Measurements from ENCODE around the gene FBXO31. TPM values are rescaled to one million over a fixed set of nuclear protein-coding genes. Genes with fewer than 3 reads are reported as not detected.

Gene FBXO31
- total and polyA plus RNA-seq, 10 of the 15 experiments (the other 5 are each of a cell fraction or from before 2014, with no cell fraction given), result 0.19 to 33.1 (median 10.3) TPM

DNA sequence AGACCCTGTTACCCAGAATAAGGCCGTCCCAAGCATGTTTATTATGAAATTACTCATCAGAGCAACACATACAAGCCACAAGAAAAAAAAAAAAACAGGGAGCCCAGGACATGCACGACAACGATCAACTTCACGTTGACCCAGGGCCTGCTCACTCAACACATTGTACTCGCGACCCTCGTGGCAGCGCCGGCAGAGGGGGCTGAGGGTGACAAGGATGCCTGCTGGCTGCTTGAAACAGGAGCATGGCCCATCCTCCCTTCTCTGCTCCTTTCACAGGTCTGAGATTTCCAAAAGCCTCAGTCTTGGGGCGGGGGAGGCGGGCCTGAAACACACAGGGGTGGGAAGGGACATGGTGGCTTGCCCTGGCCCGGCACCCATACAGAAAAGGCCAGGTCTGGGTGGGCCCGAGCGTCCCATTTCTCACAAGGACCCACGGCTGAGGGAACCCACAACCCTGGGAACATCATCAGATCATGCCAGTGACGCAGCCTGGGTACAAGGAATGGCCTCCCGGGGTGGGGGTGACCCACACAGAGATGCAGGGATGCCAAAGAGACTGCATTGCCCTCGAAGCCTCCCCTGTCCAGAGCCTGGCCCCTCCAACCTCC lies 45.3 kb downstream of the FBXO31 start (continued):
- TF ChIP-seq, protein P1, sequence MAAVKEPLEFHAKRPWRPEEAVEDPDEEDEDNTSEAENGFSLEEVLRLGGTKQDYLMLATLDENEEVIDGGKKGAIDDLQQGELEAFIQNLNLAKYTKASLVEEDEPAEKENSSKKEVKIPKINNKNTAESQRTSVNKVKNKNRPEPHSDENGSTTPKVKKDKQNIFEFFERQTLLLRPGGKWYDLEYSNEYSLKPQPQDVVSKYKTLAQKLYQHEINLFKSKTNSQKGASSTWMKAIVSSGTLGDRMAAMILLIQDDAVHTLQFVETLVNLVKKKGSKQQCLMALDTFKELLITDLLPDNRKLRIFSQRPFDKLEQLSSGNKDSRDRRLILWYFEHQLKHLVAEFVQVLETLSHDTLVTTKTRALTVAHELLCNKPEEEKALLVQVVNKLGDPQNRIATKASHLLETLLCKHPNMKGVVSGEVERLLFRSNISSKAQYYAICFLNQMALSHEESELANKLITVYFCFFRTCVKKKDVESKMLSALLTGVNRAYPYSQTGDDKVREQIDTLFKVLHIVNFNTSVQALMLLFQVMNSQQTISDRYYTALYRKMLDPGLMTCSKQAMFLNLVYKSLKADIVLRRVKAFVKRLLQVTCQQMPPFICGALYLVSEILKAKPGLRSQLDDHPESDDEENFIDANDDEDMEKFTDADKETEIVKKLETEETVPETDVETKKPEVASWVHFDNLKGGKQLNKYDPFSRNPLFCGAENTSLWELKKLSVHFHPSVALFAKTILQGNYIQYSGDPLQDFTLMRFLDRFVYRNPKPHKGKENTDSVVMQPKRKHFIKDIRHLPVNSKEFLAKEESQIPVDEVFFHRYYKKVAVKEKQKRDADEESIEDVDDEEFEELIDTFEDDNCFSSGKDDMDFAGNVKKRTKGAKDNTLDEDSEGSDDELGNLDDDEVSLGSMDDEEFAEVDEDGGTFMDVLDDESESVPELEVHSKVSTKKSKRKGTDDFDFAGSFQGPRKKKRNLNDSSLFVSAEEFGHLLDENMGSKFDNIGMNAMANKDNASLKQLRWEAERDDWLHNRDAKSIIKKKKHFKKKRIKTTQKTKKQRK (IDR thresholded peaks at IDR 0.05; ENCODE audit: low read depth, low read length), result no peak
- TF ChIP-seq TCF7 (IDR thresholded peaks at IDR 0.05; ENCODE audit: borderline replicate concordance), result no peak
- TF ChIP-seq RCOR1 (conservative IDR thresholded peaks at IDR 0.05; ENCODE audit: low read depth, low read length), result no peak

DNA sequence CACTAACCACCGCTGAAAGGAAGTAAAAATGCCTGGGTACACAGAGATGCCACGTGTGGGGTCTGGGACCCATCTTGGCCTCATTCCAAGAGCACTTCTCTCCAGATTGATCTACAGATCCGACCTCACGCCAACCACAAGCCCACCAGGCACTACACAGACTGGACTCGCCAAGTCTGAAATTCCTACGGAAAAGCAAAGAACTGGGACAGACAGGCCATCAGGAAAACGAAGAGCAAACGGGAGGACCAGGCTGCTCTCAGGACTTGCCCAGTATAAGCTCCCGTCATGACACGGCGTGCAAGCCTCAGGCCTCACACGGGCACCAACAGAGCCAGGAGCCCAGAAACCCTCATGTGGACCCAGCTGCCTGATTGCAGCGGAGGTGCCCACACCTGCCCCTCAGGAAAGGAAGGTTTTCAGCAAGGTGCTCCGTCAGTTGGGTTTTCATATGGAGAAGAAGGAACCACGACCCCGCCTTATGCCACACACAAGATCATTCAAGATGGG lies 46.3 kb downstream of the FBXO31 start:
- intact Hi-C loops (cut with micrococcal nuclease; ENCODE audit: unreplicated experiment) (no loop called here), in situ Hi-C loops (cut with MboI) (no loop called here)
- RAD21 ChIA-PET (ENCODE audit: unreplicated experiment), result no interaction called here
- DNase-seq (ENCODE audit: low read depth, low spot score) (no peak), ATAC-seq (no peak), FAIRE-seq (no peak)
- H3K9ac ChIP-seq (ENCODE audit: control insufficient read depth, insufficient read depth, low read length), result no peak overlapping the region
- H3K36me3 ChIP-seq (ENCODE audit: control insufficient read depth in 2 of 2, insufficient read depth in 2 of 2, low read length in 1 of 2), result peaks cover 0 to 21% of the 10 kb centered on the region in 2 experiments; a peak in 3 of 4 replicates
- BruUV-seq (replicated peaks), result no TSS peak
- WGBS (ENCODE audit: insufficient coverage, insufficient replicate concordance, low lambda C conversion rate, missing lambda C conversion rate), result 82% methylated on average over 16 of the region's 16 CpGs
- POLR2A ChIA-PET, result no interaction called here
- H3K4me3 ChIP-seq, result no peak overlapping the region
- no peaks in the 10 kb centered on the region for H4K20me1 ChIP-seq (ENCODE audit: control insufficient read depth, insufficient read depth)
- SMC1A ChIA-PET (ENCODE audit: uncharacterized antibody, unreplicated experiment), result no interaction called here
- no peak overlapping the region for H2AFZ ChIP-seq (ENCODE audit: control insufficient read depth, low read depth, low read length)
- H3K27me3 ChIP-seq (replicated peaks in 1 of 2; ENCODE audit: control insufficient read depth in 2 of 2, insufficient read depth in 2 of 2, low read length in 1 of 2), result no peaks in the 10 kb centered on the region
- TF ChIP-seq RBBP5 (conservative IDR thresholded peaks at IDR 0.05) (no peak), TCF7 (IDR thresholded peaks at IDR 0.05; ENCODE audit: borderline replicate concordance) (no peak), JUNB (IDR thresholded peaks at IDR 0.05) (no peak), MYC (IDR thresholded peaks at IDR 0.05; ENCODE audit: insufficient read depth, insufficient read length, insufficient replicate concordance, low read length, severe bottlenecking) (no peak), JUND (IDR thresholded peaks at IDR 0.05; ENCODE audit: low read depth, low read length) (no peak)
- TF ChIP-seq, protein P2, sequence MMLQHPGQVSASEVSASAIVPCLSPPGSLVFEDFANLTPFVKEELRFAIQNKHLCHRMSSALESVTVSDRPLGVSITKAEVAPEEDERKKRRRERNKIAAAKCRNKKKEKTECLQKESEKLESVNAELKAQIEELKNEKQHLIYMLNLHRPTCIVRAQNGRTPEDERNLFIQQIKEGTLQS (IDR thresholded peaks at IDR 0.05; ENCODE audit: borderline replicate concordance, extremely low read depth, low read depth, low read length), result no peak
- TF ChIP-seq, protein P3, sequence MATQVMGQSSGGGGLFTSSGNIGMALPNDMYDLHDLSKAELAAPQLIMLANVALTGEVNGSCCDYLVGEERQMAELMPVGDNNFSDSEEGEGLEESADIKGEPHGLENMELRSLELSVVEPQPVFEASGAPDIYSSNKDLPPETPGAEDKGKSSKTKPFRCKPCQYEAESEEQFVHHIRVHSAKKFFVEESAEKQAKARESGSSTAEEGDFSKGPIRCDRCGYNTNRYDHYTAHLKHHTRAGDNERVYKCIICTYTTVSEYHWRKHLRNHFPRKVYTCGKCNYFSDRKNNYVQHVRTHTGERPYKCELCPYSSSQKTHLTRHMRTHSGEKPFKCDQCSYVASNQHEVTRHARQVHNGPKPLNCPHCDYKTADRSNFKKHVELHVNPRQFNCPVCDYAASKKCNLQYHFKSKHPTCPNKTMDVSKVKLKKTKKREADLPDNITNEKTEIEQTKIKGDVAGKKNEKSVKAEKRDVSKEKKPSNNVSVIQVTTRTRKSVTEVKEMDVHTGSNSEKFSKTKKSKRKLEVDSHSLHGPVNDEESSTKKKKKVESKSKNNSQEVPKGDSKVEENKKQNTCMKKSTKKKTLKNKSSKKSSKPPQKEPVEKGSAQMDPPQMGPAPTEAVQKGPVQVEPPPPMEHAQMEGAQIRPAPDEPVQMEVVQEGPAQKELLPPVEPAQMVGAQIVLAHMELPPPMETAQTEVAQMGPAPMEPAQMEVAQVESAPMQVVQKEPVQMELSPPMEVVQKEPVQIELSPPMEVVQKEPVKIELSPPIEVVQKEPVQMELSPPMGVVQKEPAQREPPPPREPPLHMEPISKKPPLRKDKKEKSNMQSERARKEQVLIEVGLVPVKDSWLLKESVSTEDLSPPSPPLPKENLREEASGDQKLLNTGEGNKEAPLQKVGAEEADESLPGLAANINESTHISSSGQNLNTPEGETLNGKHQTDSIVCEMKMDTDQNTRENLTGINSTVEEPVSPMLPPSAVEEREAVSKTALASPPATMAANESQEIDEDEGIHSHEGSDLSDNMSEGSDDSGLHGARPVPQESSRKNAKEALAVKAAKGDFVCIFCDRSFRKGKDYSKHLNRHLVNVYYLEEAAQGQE (IDR thresholded peaks at IDR 0.05; ENCODE audit: low read depth, low read length), result no peak
- TF ChIP-seq, protein P4, sequence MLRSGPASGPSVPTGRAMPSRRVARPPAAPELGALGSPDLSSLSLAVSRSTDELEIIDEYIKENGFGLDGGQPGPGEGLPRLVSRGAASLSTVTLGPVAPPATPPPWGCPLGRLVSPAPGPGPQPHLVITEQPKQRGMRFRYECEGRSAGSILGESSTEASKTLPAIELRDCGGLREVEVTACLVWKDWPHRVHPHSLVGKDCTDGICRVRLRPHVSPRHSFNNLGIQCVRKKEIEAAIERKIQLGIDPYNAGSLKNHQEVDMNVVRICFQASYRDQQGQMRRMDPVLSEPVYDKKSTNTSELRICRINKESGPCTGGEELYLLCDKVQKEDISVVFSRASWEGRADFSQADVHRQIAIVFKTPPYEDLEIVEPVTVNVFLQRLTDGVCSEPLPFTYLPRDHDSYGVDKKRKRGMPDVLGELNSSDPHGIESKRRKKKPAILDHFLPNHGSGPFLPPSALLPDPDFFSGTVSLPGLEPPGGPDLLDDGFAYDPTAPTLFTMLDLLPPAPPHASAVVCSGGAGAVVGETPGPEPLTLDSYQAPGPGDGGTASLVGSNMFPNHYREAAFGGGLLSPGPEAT (IDR thresholded peaks at IDR 0.05; ENCODE audit: low read depth), result no peak
- TF ChIP-seq, protein P5, sequence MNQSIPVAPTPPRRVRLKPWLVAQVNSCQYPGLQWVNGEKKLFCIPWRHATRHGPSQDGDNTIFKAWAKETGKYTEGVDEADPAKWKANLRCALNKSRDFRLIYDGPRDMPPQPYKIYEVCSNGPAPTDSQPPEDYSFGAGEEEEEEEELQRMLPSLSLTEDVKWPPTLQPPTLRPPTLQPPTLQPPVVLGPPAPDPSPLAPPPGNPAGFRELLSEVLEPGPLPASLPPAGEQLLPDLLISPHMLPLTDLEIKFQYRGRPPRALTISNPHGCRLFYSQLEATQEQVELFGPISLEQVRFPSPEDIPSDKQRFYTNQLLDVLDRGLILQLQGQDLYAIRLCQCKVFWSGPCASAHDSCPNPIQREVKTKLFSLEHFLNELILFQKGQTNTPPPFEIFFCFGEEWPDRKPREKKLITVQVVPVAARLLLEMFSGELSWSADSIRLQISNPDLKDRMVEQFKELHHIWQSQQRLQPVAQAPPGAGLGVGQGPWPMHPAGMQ (IDR thresholded peaks at IDR 0.05; ENCODE audit: borderline replicate concordance), result no peak
- peaks cover 4% of the 10 kb centered on the region; the same call in 1 of the 2 replicates for H3K4me1 ChIP-seq (ENCODE audit: control insufficient read depth, insufficient read depth, low read length)
- H3K9me3 ChIP-seq (replicated peaks; ENCODE audit: control insufficient read depth, insufficient read depth, low read length), result no peaks in the 10 kb centered on the region
- H3K27ac ChIP-seq (ENCODE audit: control insufficient read depth, insufficient read depth), result no peak overlapping the region
- H3K4me2 ChIP-seq (ENCODE audit: control insufficient read depth, insufficient read depth), result no peak overlapping the region
- no peaks in the 10 kb centered on the region for H3K79me2 ChIP-seq (ENCODE audit: control insufficient read depth, insufficient read depth, low read length)
- CTCF ChIA-PET, result no interaction called here
